Measurements from ENCODE around the gene RHOA. TPM values are rescaled to one million over a fixed set of nuclear protein-coding genes. Genes with fewer than 3 reads are reported as not detected.
"Not testable (repeated sequence)": the region's sequence is repeated elsewhere in the genome, so short reads cannot be mapped to it uniquely, and the experiment has no call there.

RHOA gene
- total and polyA plus RNA-seq, 10 donors = 226 to 693 (median 481) TPM

- Histone ChIP-seq H3K27ac (peak within 1 kb of the TSS; percentile 75 to 96 (median 92)), H3K27me3 (replicated peaks in 1 of 7) (no peaks in the 10 kb centered on the region), H3K4me1 (peaks cover 18 to 74% (median 46%) of the 10 kb centered on the region in 6 donors), H3K4me3 (peak within 1 kb of the TSS; percentile 56 to 91 (median 80)), H3K9me3 (no peaks in the 10 kb centered on the region), H3K36me3 (peaks cover 6 to 74% (median 45%) of the 10 kb centered on the region in 6 donors)
- TF ChIP-seq POLR2AphosphoS5 (IDR thresholded peaks at IDR 0.05) (peak; percentile 97 to 98 (median 98)), POLR2A (IDR thresholded peaks at IDR 0.05) (peak; percentile 67 to 90 (median 89)), CTCF (IDR thresholded peaks at IDR 0.05 in 8 of 11, conservative IDR thresholded peaks at IDR 0.05 in 3 of 11) (peak in 2 of 11 experiments; percentile 16 to 17)
- intact Hi-C loops (cut with DNase I; ENCODE audit: low total_unique reads) = no loop called here
- peak; percentile 97 for DNase-seq
- WGBS, 5 donors = 2 to 7% (median 2%) methylated on average over 21 to 46 of the region's 46 CpGs
Measured at GRCh38 chr3:49358217-49358883, 53.4 kb downstream of the RHOA start, which contains the start of gene GPX1. TSS of gene GPX1 (minus strand) at chr3:49358353. CDS start at chr3:49358278, 75 bp downstream.

GRCh38 chr3:49357443-49358216 lies 54.1 kb downstream of the RHOA start:
- intact Hi-C loops (cut with DNase I; ENCODE audit: low total_unique reads); H3K9me3 ChIP-seq; H3K27me3 ChIP-seq (replicated peaks in 1 of 7): not testable (repeated sequence)
- Histone ChIP-seq H3K4me3 (peak overlapping the region; percentile 56 to 91 (median 80)), H3K27ac (peak overlapping the region; percentile 75 to 96 (median 92)), H3K4me1 (peaks cover 18 to 78% (median 51%) of the 10 kb centered on the region in 6 donors), H3K36me3 (peaks cover 6 to 67% (median 38%) of the 10 kb centered on the region in 6 donors)
- WGBS, 5 donors = 2 to 6% (median 4%) methylated on average over 31 to 63 of the region's 63 CpGs
- DNase-seq = peak; percentile 90

- DNase-seq; intact Hi-C loops (cut with DNase I; ENCODE audit: low total_unique reads); H3K27me3 ChIP-seq (replicated peaks in 1 of 7); H3K9me3 ChIP-seq: not testable (repeated sequence)
- WGBS, 5 donors = 17 to 26% (median 21%) methylated on average over 7 to 10 of the region's 10 CpGs
- Histone ChIP-seq H3K4me1 (peaks cover 19 to 78% (median 56%) of the 10 kb centered on the region in 6 donors), H3K4me3 (peak overlapping the region; percentile 56 to 91 (median 80)), H3K27ac (peak overlapping the region; percentile 75 to 96 (median 92)), H3K36me3 (peaks cover 6 to 61% (median 33%) of the 10 kb centered on the region in 6 donors)
Measured at GRCh38 chr3:49357095-49357442, 54.7 kb downstream of the RHOA start.

- Histone ChIP-seq H3K27ac (peak overlapping the region in 6 of 8 donors; percentile 1 to 100 (median 84)), H3K4me1 (peaks cover 15 to 88% (median 60%) of the 10 kb centered on the region in 6 donors), H3K4me3 (no peak overlapping the region), H3K9me3 (no peaks in the 10 kb centered on the region), H3K27me3 (replicated peaks in 1 of 7) (no peaks in the 10 kb centered on the region), H3K36me3 (peaks cover 0 to 25% (median 4%) of the 10 kb centered on the region in 6 donors)
- no peak for TF ChIP-seq CTCF (IDR thresholded peaks at IDR 0.05 in 8 of 11, conservative IDR thresholded peaks at IDR 0.05 in 3 of 11)
- no peak for TF ChIP-seq POLR2AphosphoS5 (IDR thresholded peaks at IDR 0.05)
- TF ChIP-seq POLR2A (IDR thresholded peaks at IDR 0.05) = no peak
- WGBS, 5 donors = 69 to 85% (median 70%) methylated on average over 5 of the region's 5 CpGs
- DNase-seq = no peak
- intact Hi-C loops (cut with DNase I; ENCODE audit: low total_unique reads) = no loop called here
Measured at GRCh38 chr3:49352890-49353421, 58.8 kb downstream of the RHOA start.

Data from spleen (tissue), 11 donors.